H9 (cell line): Measurements from ENCODE around the gene SASH3. TPM values are rescaled to one million over a fixed set of nuclear protein-coding genes. Genes with fewer than 3 reads are reported as not detected.

Experiments used
- DNase-seq: peaks from one replicate; pipeline ENCODE4 v3.0.0-alpha.2; 2017
- H2AFZ ChIP-seq: one replicate; pipeline ENCODE4 v1.6.1; 2013; ENCODE audit warnings: mild to moderate bottlenecking, low read length, control low read depth, moderate library complexity
- H2AK5ac ChIP-seq: 2 replicates; pipeline ENCODE4 v1.6.1; 2013; ENCODE audit warnings: low read length, control low read depth, mixed read lengths; ENCODE audit not compliant: insufficient read length
- H2BK120ac ChIP-seq: one replicate; pipeline ENCODE4 v1.6.1; 2013; ENCODE audit warnings: low read depth, mild to moderate bottlenecking, low read length, control low read depth, inconsistent platforms; ENCODE audit not compliant: poor library complexity, severe bottlenecking
- H2BK12ac ChIP-seq: 2 replicates; pipeline ENCODE4 v1.6.1; 2013; ENCODE audit warnings: low read length, control low read depth, mixed read lengths, low read depth; ENCODE audit not compliant: insufficient read length
- H2BK15ac ChIP-seq: 2 replicates; pipeline ENCODE4 v1.6.1; 2013; ENCODE audit warnings: low read depth, low read length, control low read depth
- H2BK20ac ChIP-seq: one replicate; pipeline ENCODE4 v1.6.1; 2013; ENCODE audit warnings: low read depth, mild to moderate bottlenecking, low read length, control low read depth, inconsistent platforms; ENCODE audit not compliant: poor library complexity, severe bottlenecking
- H2BK5ac ChIP-seq: 2 replicates; pipeline ENCODE4 v1.6.1; 2013; ENCODE audit warnings: low read length, control low read depth, mixed read lengths; ENCODE audit not compliant: insufficient read length
- H3K14ac ChIP-seq: 2 replicates; pipeline ENCODE4 v1.6.1; 2013; ENCODE audit warnings: low read length, control low read depth; ENCODE audit not compliant: insufficient read depth
- H3K18ac ChIP-seq: 2 replicates; pipeline ENCODE4 v1.6.1; 2013; ENCODE audit warnings: low read depth, mild to moderate bottlenecking, mixed read lengths, low read length, control low read depth; ENCODE audit not compliant: insufficient read length
- H3K23ac ChIP-seq: 2 replicates; pipeline ENCODE4 v1.6.1; 2013; ENCODE audit warnings: low read length, control low read depth, mixed read lengths, low read depth; ENCODE audit not compliant: insufficient read length
- H3K23me2 ChIP-seq: 2 replicates; pipeline ENCODE4 v1.6.1; 2013; ENCODE audit warnings: low read depth, mild to moderate bottlenecking, mixed read lengths, low read length, control low read depth; ENCODE audit not compliant: insufficient read length, poor library complexity, severe bottlenecking
- H3K27ac ChIP-seq: 2 replicates; pipeline ENCODE4 v1.5.1; 2013; ENCODE audit warnings: low read length, control low read depth, mixed read lengths, low read depth; ENCODE audit not compliant: insufficient read length
- H3K27me3 ChIP-seq: 2 replicates; pipeline ENCODE4 v1.6.1; 2013; ENCODE audit warnings: low read length, control low read depth, inconsistent platforms; ENCODE audit not compliant: insufficient read depth
- H3K4ac ChIP-seq: 2 replicates; pipeline ENCODE4 v1.6.1; 2013; ENCODE audit warnings: low read depth, mild to moderate bottlenecking, control low read depth, inconsistent platforms, low read length, moderate library complexity
- H3K4me1 ChIP-seq: 2 replicates; pipeline ENCODE4 v1.6.1; 2013; ENCODE audit warnings: low read length, control low read depth, inconsistent platforms; ENCODE audit not compliant: insufficient read depth
- H3K4me2 ChIP-seq: 2 replicates; pipeline ENCODE4 v1.6.1; 2013; ENCODE audit warnings: low read length, control low read depth, mixed read lengths; ENCODE audit not compliant: insufficient read length, insufficient read depth
- H3K56ac ChIP-seq: 2 replicates; pipeline ENCODE4 v1.6.1; 2013; ENCODE audit warnings: low read depth, mild to moderate bottlenecking, mixed read lengths, low read length, control low read depth; ENCODE audit not compliant: insufficient read length
- H3K79me1 ChIP-seq: 2 replicates; pipeline ENCODE4 v1.6.1; 2013; ENCODE audit warnings: low read depth, mild to moderate bottlenecking, moderate library complexity, low read length, control low read depth, inconsistent platforms; ENCODE audit not compliant: insufficient read depth, poor library complexity, severe bottlenecking
- H3K79me2 ChIP-seq: 2 replicates; pipeline ENCODE4 v1.6.1; 2013; ENCODE audit warnings: low read length, control low read depth, inconsistent platforms; ENCODE audit not compliant: insufficient read depth
- H3K9ac ChIP-seq: 2 replicates; pipeline ENCODE4 v1.6.1; 2013; ENCODE audit warnings: low read length, control low read depth, mixed read lengths; ENCODE audit not compliant: insufficient read length; ENCODE audit errors: extremely low read depth
- H3K9me3 ChIP-seq: one replicate; pipeline ENCODE4 v1.6.1; 2013; ENCODE audit warnings: low read depth, low read length, inconsistent platforms; ENCODE audit not compliant: control insufficient read depth
- H3T11ph ChIP-seq: one replicate; pipeline ENCODE4 v1.6.1; 2013; ENCODE audit warnings: mild to moderate bottlenecking, low read length, control low read depth, inconsistent platforms
- H4K20me1 ChIP-seq: one replicate; pipeline ENCODE4 v1.6.1; 2013; ENCODE audit not compliant: control insufficient read depth, insufficient read length, insufficient read depth
- H4K5ac ChIP-seq: 2 replicates; pipeline ENCODE4 v1.6.1; 2013; ENCODE audit warnings: low read depth, mild to moderate bottlenecking, mixed read lengths, low read length, control low read depth; ENCODE audit not compliant: insufficient read length
- H4K8ac ChIP-seq: replicated peaks from 2 replicates; pipeline ENCODE4 v1.6.1; 2013; ENCODE audit warnings: low read length, control low read depth, mixed read lengths, low read depth; ENCODE audit not compliant: insufficient read length
- H4K91ac ChIP-seq: 2 replicates; pipeline ENCODE4 v1.6.1; 2013; ENCODE audit warnings: low read depth, mild to moderate bottlenecking, moderate library complexity, mixed read lengths, low read length, control low read depth; ENCODE audit not compliant: insufficient read length
- H3K27ac Mint-ChIP-seq, 3 experiments: 2 replicates in 2 of 3; 3 replicates in 1 of 3; pipeline ENCODE4 v1.8.0; 2020 to 2021; ENCODE audit warnings: mixed read lengths in 3 of 3, mild to moderate bottlenecking in 1 of 3, moderate library complexity in 1 of 3
- H3K27me3 Mint-ChIP-seq: 2 replicates; pipeline ENCODE4 v1.8.0; 2021; ENCODE audit warnings: low read depth, mild to moderate bottlenecking, moderate library complexity, mixed read lengths
- H3K36me3 Mint-ChIP-seq, 3 experiments: 2 replicates in 2 of 3; 3 replicates in 1 of 3; pipeline ENCODE4 v1.8.0; 2020 to 2021; ENCODE audit warnings: low read depth in 3 of 3, mixed read lengths in 3 of 3; ENCODE audit not compliant: insufficient read depth in 1 of 3
- H3K4me1 Mint-ChIP-seq, 2 experiments: 2 replicates each; pipeline ENCODE4 v1.8.0; 2020; ENCODE audit warnings: mixed read lengths in 2 of 2
- H3K4me3 Mint-ChIP-seq, 2 experiments: 2 replicates in 1 of 2; 3 replicates in 1 of 2; pipeline ENCODE4 v1.8.0; 2020 to 2021; ENCODE audit warnings: mild to moderate bottlenecking in 2 of 2, mixed read lengths in 2 of 2, moderate library complexity in 1 of 2
- H3K9me3 Mint-ChIP-seq, 2 experiments: 2 replicates in 1 of 2; 3 replicates in 1 of 2; pipeline ENCODE4 v1.8.0; 2020; ENCODE audit warnings: mild to moderate bottlenecking in 2 of 2, mixed read lengths in 2 of 2, moderate library complexity in 1 of 2
- CTCF ChIP-seq: fragments of 200-600 bp; sonication (generic); conservative IDR thresholded peaks from 3 replicates; pipeline ENCODE4 v1.8.0; 2021; ENCODE audit warnings: antibody characterized with exemption, mild to moderate bottlenecking
- WGBS: extraction: QIAGEN DNeasy Blood & Tissue Kit; methylation state at CpG from one replicate; pipeline ENCODE4 v1.1.7; 2013; ENCODE audit warnings: missing lambda C conversion rate, low lambda C conversion rate, mixed read lengths; ENCODE audit not compliant: insufficient read length; ENCODE audit errors: extremely low coverage; 5-methylcytosine and 5-hydroxymethylcytosine counted together
- total RNA-seq: library from RNA; stranded (reverse); gene quantifications from 2 replicates; pipeline ENCODE4 v1.2.1, GENCODE V29; 2021

Gene SASH3
- total RNA-seq, 1 experiment from 2014 or later, result not detected

GRCh38 chrX:129738466-129739308 is 41.1 kb upstream of the SASH3 start, which contains the start of gene XPNPEP2:
XPNPEP2 (plus strand) TSS chrX:129738979; CDS start chrX:129739214, 235 bp downstream.
- H3K56ac ChIP-seq, result no peak within 1 kb of the TSS
- no peak within 1 kb of the TSS for H3K27ac ChIP-seq
- Mint-ChIP-seq H3K36me3 (no peaks in the 10 kb centered on the region; a peak in 1 of 7 replicates), H3K27me3 (peaks cover 31% of the 10 kb centered on the region), H3K9me3 (peaks cover 0 to 67% of the 10 kb centered on the region in 2 experiments; a peak in 3 of 5 replicates), H3K4me1 (peaks cover 7 to 28% of the 10 kb centered on the region in 2 experiments), H3K4me3 (peak within 1 kb of the TSS in 1 of 2 experiments; percentile 25; a peak in 1 of 5 replicates), H3K27ac (peak within 1 kb of the TSS in 1 of 3 experiments; percentile 87; a peak in 1 of 7 replicates)
- no peaks in the 10 kb centered on the region; the same call in 1 of the 2 replicates for H3K4me1 ChIP-seq
- H3K18ac ChIP-seq, result no peak within 1 kb of the TSS
- no peak within 1 kb of the TSS for H4K5ac ChIP-seq
- H3T11ph ChIP-seq, result no peak within 1 kb of the TSS
- no peak within 1 kb of the TSS for H2BK20ac ChIP-seq
- no peak within 1 kb of the TSS for H4K91ac ChIP-seq
- no peak within 1 kb of the TSS; the same call in 1 of the 2 replicates for H3K14ac ChIP-seq
- H4K20me1 ChIP-seq, result no peaks in the 10 kb centered on the region
- DNase-seq, result no peak
- no peak within 1 kb of the TSS for H2AFZ ChIP-seq
- no peaks in the 10 kb centered on the region for H3K79me2 ChIP-seq
- H3K79me1 ChIP-seq, result no peaks in the 10 kb centered on the region
- H3K4me2 ChIP-seq, result no peak within 1 kb of the TSS
- H2BK15ac ChIP-seq, result no peak within 1 kb of the TSS
- no peaks in the 10 kb centered on the region for H3K23me2 ChIP-seq
- no peaks in the 10 kb centered on the region for H3K9me3 ChIP-seq
- H2AK5ac ChIP-seq, result no peak within 1 kb of the TSS
- H3K9ac ChIP-seq, result no peak within 1 kb of the TSS
- no peak within 1 kb of the TSS for H3K4ac ChIP-seq
- no peak within 1 kb of the TSS for H3K23ac ChIP-seq
- H2BK5ac ChIP-seq, result no peak within 1 kb of the TSS
- no peak within 1 kb of the TSS for H2BK12ac ChIP-seq
- no peak within 1 kb of the TSS for H2BK120ac ChIP-seq
- no peaks in the 10 kb centered on the region for H3K27me3 ChIP-seq
- no CpG with 5 or more reads among the region's 13 CpGs for WGBS
- H4K8ac ChIP-seq, result no peak within 1 kb of the TSS
- no peak for TF ChIP-seq CTCF
